GOT3 (cell line): Measurements from ENCODE around the gene FCGBP.
"Not testable (repeated sequence)": the region's sequence is repeated elsewhere in the genome, so short reads cannot be mapped to it uniquely, and the experiment has no call there.

ENCODE experiments used
- DNase-seq: peaks from one replicate; lab custom pipeline; 2025; ENCODE audit warnings: mixed read lengths; lab: John Stamatoyannopoulos, UW

The FCGBP gene

GRCh38 chr19:39917561-39918182, 16.8 kb downstream of the FCGBP start:
- DNase-seq: no peak

- no peak for DNase-seq
Observed at GRCh38 chr19:39916851-39917396, 17.5 kb downstream of the FCGBP start.

- DNase-seq: no peak
Observed at GRCh38 chr19:39916236-39916635, 18.2 kb downstream of the FCGBP start.

- DNase-seq: no peak
Observed at GRCh38 chr19:39915848-39916215, 18.6 kb downstream of the FCGBP start.

GRCh38 chr19:39915101-39915847, 19.2 kb downstream of the FCGBP start:
- no peak for DNase-seq

- no peak for DNase-seq
Observed at GRCh38 chr19:39913682-39914333, 20.6 kb downstream of the FCGBP start.

GRCh38 chr19:39908803-39909202, 25.6 kb downstream of the FCGBP start:
- no peak for DNase-seq

GRCh38 chr19:39906820-39907611, 27.4 kb downstream of the FCGBP start:
- DNase-seq: no peak

GRCh38 chr19:39906283-39906682, 28.2 kb downstream of the FCGBP start:
- DNase-seq: no peak

- not testable (repeated sequence) for DNase-seq
Observed at GRCh38 chr19:39903486-39904091, 30.8 kb downstream of the FCGBP start.

GRCh38 chr19:39902326-39902725, 32.1 kb downstream of the FCGBP start:
- DNase-seq: not testable (repeated sequence)

- DNase-seq: not testable (repeated sequence)
Observed at GRCh38 chr19:39901681-39902080, 32.8 kb downstream of the FCGBP start.

- DNase-seq: not testable (repeated sequence)
Observed at GRCh38 chr19:39898858-39899257, 35.6 kb downstream of the FCGBP start.

- DNase-seq: not testable (repeated sequence)
Observed at GRCh38 chr19:39897511-39898245, 36.8 kb downstream of the FCGBP start.

- DNase-seq: not testable (repeated sequence)
Observed at GRCh38 chr19:39895096-39895495, 39.3 kb downstream of the FCGBP start.

GRCh38 chr19:39894236-39894606, 40.2 kb downstream of the FCGBP start:
- not testable (repeated sequence) for DNase-seq

GRCh38 chr19:39893366-39894235, 40.8 kb downstream of the FCGBP start:
- not testable (repeated sequence) for DNase-seq

- not testable (repeated sequence) for DNase-seq
Observed at GRCh38 chr19:39892506-39892902, 41.9 kb downstream of the FCGBP start.

GRCh38 chr19:39891660-39892505, 42.6 kb downstream of the FCGBP start:
- DNase-seq: not testable (repeated sequence)
